Endothelial cell of umbilical vein (primary cell): ENCODE measurements around the gene CACNA2D1. TPM values are rescaled to one million over a fixed set of nuclear protein-coding genes. Genes with fewer than 3 reads are reported as not detected.

Experiments
- BruUV-seq: library from RNA; stranded (reverse); fragments of 400-500 nt; replicated peaks from 2 replicates; lab custom pipeline; 2021; lab: Mats Ljungman, UMichigan
- CTCF ChIA-PET: fragments of 300-600, 350-600 bp; sonication (Branson Sonifier 250); formaldehyde crosslinking; loops from one replicate; lab custom pipeline; 2021; ENCODE audit warnings: antibody characterized with exemption, inconsistent platforms; lab: Charles Lee
- POLR2A ChIA-PET: fragments of 300-600, 350-600 bp; sonication (Branson Sonifier 250); formaldehyde crosslinking; loops from one replicate; lab custom pipeline; 2021; ENCODE audit warnings: antibody characterized with exemption, inconsistent platforms; lab: Charles Lee
- DNase-seq: peaks from one replicate; pipeline ENCODE4 v3.0.0-alpha.2; 2011; ENCODE audit warnings: low read depth, low spot score
- FAIRE-seq: peaks from 2 replicates; lab custom pipeline; 2011; peaks lifted over from hg19 to GRCh38; lab: Jason Lieb, UNC
- H2AFZ ChIP-seq: 2 replicates; pipeline ENCODE4 v1.6.0; 2012; ENCODE audit warnings: low read depth, low read length, control low read depth, inconsistent platforms
- H3K27ac ChIP-seq: 2 replicates; pipeline ENCODE4 v1.5.1; 2011; ENCODE audit warnings: low read depth, mild to moderate bottlenecking, control low read depth, low read length, moderate library complexity; ENCODE audit not compliant: insufficient read depth
- H3K27me3 ChIP-seq, 2 experiments: 2 replicates each; pipeline versions ENCODE4 v1.6.0 to v1.6.1; 2011; ENCODE audit warnings: low read length in 2 of 2, mixed read lengths in 1 of 2; ENCODE audit not compliant: control insufficient read depth in 2 of 2, insufficient read depth in 2 of 2
- H3K36me3 ChIP-seq, 2 experiments: 2 replicates in 1 of 2; 3 replicates in 1 of 2; pipeline ENCODE4 v1.5.1; 2011; ENCODE audit warnings: low read length in 2 of 2, mild to moderate bottlenecking in 1 of 2, moderate library complexity in 1 of 2; ENCODE audit not compliant: control insufficient read depth in 2 of 2, insufficient read depth in 2 of 2; ENCODE audit errors: extremely low read depth in 1 of 2
- H3K4me1 ChIP-seq: 3 replicates; pipeline ENCODE4 v1.5.1; 2011; ENCODE audit warnings: mild to moderate bottlenecking, low read length; ENCODE audit not compliant: control insufficient read depth, insufficient read depth; ENCODE audit errors: extremely low read depth
- H3K4me2 ChIP-seq: 2 replicates; pipeline ENCODE4 v1.6.1; 2011; ENCODE audit warnings: low read length, control low read depth, mixed read lengths; ENCODE audit not compliant: insufficient read depth
- H3K4me3 ChIP-seq, 3 experiments: fragments of 200-600 bp in 1 of 3; sonication (generic), shearing (Covaris generic) in 1 of 3; replicated peaks in 1 of 3; 2 replicates each; pipeline ENCODE4 v1.5.1; 2011 to 2016; ENCODE audit warnings: control low read depth in 3 of 3, low read length in 3 of 3, mild to moderate bottlenecking in 2 of 3, inconsistent platforms in 1 of 3, low read depth in 1 of 3, moderate library complexity in 1 of 3; ENCODE audit not compliant: insufficient read depth in 1 of 3
- H3K79me2 ChIP-seq: 2 replicates; pipeline ENCODE4 v1.6.0; 2012; ENCODE audit warnings: low read length, inconsistent platforms; ENCODE audit not compliant: control insufficient read depth, insufficient read depth
- H3K9ac ChIP-seq: replicated peaks from 2 replicates; pipeline ENCODE3; 2011; ENCODE audit warnings: low read length, control low read depth; ENCODE audit not compliant: insufficient read depth; ENCODE audit errors: extremely low read depth
- H3K9me1 ChIP-seq: replicated peaks from 3 replicates; pipeline ENCODE4 v1.6.0; 2011; ENCODE audit warnings: mild to moderate bottlenecking, low read length; ENCODE audit not compliant: control insufficient read depth, insufficient read depth; ENCODE audit errors: extremely low read depth
- H3K9me3 ChIP-seq: replicated peaks from 2 replicates; pipeline ENCODE4 v1.5.1; 2012; ENCODE audit warnings: low read length, inconsistent platforms; ENCODE audit not compliant: control insufficient read depth, insufficient read depth
- H4K20me1 ChIP-seq: replicated peaks from 2 replicates; pipeline ENCODE3; 2011; ENCODE audit warnings: mild to moderate bottlenecking, low read length; ENCODE audit not compliant: control insufficient read depth, insufficient read depth; ENCODE audit errors: extremely low read depth
- EZH2 ChIP-seq: IDR thresholded peaks from 2 replicates; pipeline ENCODE4 v1.6.1; 2012; ENCODE audit warnings: borderline replicate concordance, low read depth, mild to moderate bottlenecking, moderate library complexity, low read length, inconsistent platforms; ENCODE audit not compliant: severe bottlenecking
- FOS ChIP-seq: IDR thresholded peaks from 2 replicates; pipeline ENCODE4 v1.6.1; 2011; ENCODE audit warnings: mild to moderate bottlenecking, low read length, moderate library complexity, borderline replicate concordance; ENCODE audit not compliant: insufficient read depth
- GATA2 ChIP-seq: IDR thresholded peaks from 2 replicates; pipeline ENCODE4 v1.7.0; 2011; ENCODE audit warnings: low read depth, mild to moderate bottlenecking, moderate library complexity, mixed read lengths, low read length; ENCODE audit not compliant: insufficient read length, insufficient read depth
- JUN ChIP-seq: IDR thresholded peaks from 2 replicates; pipeline ENCODE4 v1.6.1; 2011; ENCODE audit warnings: borderline replicate concordance, low read depth; ENCODE audit not compliant: insufficient read length, insufficient read depth
- MAX ChIP-seq: IDR thresholded peaks from 2 replicates; pipeline ENCODE4 v1.6.1; 2011; ENCODE audit not compliant: insufficient read depth, insufficient read length
- MYC ChIP-seq: IDR thresholded peaks from one replicate; pipeline ENCODE4 v1.6.1; 2011; ENCODE audit warnings: mild to moderate bottlenecking, low read depth, low read length
- POLR2A ChIP-seq: IDR thresholded peaks from 2 replicates; pipeline ENCODE4 v1.6.1; 2012; ENCODE audit warnings: low read depth, mild to moderate bottlenecking, control low read depth, low read length
- POLR2AphosphoS5 ChIP-seq: IDR thresholded peaks from 2 replicates; pipeline ENCODE4 v1.6.1; 2012; ENCODE audit warnings: low read depth, mild to moderate bottlenecking, control low read depth, low read length, moderate library complexity; ENCODE audit not compliant: insufficient read depth
- dilution Hi-C: fragments of 300-500 bp; cut with MboI; formaldehyde crosslinking; loops from one replicate; pipeline ENCODE4 v1.15.0; 2019; ENCODE audit warnings: low sequenced_read_pairs; ENCODE audit not compliant: extremely low pct_ligation_motif_present
- intact Hi-C: fragments of 100-400 bp; cut with micrococcal nuclease; formaldehyde crosslinking; loops from one replicate; pipeline ENCODE4 v1.10.0; 2022
- polyA plus RNA-seq, 4 experiments: library from polyadenylated mRNA; depleted of rRNA in 3 of 4; stranded (reverse) in 3 of 4; unstranded in 1 of 4; fragments of >200 nt; gene quantifications; 2 replicates each; pipeline versions ENCODE4 v1.2.1 to v1.2.3, GENCODE V29; 2011 to 2012; ENCODE audit warnings: missing spikeins in 1 of 4
- total RNA-seq: library from RNA; stranded (reverse); gene quantifications from 2 replicates; pipeline ENCODE4 v1.2.3, GENCODE V29; 2021
- TF ChIP-seq, protein P1 (sequence below), 2 donors: IDR thresholded peaks; 1 replicate in 1 of 2; 2 replicates in 1 of 2; pipeline ENCODE4 v1.5.1; 2011; ENCODE audit warnings: low read length in 2 of 2, mild to moderate bottlenecking in 2 of 2, moderate library complexity in 2 of 2, control low read depth in 1 of 2, inconsistent platforms in 1 of 2, low read depth in 1 of 2; ENCODE audit not compliant: insufficient read depth in 1 of 2; ENCODE audit errors: extremely low read depth in 1 of 2

The CACNA2D1 gene
- total and polyA plus RNA-seq, 2 donors (not counting 3 experiments of a cell fraction or from before 2014, with no cell fraction given), result 4.1 to 38.6 TPM

DNA sequence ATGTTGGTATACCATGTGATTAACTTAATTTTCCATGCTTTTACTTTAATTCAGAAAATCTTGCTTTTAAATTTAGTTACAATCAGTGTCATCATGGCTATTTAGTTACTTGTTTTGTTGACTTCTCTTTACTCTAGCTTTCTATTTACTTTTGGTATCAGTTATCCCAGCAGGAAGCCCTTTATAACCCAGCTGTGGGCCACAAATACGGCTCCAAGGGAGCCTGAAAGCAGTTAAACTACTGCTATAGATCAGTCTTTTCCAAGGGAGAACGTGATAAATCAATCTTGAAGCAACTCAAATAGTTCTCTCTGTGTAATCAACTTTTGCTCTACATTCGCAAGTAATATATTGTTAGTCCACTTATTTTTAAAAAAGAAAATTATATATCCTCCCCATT is 287.4 kb downstream of the CACNA2D1 start:
- CTCF ChIA-PET, result interaction anchor here (0.7 to 1.3 kb wide), 2 partner anchors 12 to 15 kb away, joined by 3 to 4 read pairs; no protein-coding TSS in a partner anchor
- H2AFZ ChIP-seq, result no peak overlapping the region
- no TSS peak for BruUV-seq
- POLR2A ChIA-PET, result no interaction called here
- no peaks in the 10 kb centered on the region for H3K9me3 ChIP-seq
- H4K20me1 ChIP-seq, result no peaks in the 10 kb centered on the region
- DNase-seq, result no peak
- dilution Hi-C loops (no loop called here), intact Hi-C loops (no loop called here)
- no peaks in the 10 kb centered on the region for H3K36me3 ChIP-seq
- no peak overlapping the region for H3K9ac ChIP-seq
- H3K27ac ChIP-seq, result no peak overlapping the region
- no peak overlapping the region for H3K4me3 ChIP-seq
- TF ChIP-seq JUN (no peak), GATA2 (no peak), EZH2 (no peak), MYC (no peak)
- TF ChIP-seq, protein P1, sequence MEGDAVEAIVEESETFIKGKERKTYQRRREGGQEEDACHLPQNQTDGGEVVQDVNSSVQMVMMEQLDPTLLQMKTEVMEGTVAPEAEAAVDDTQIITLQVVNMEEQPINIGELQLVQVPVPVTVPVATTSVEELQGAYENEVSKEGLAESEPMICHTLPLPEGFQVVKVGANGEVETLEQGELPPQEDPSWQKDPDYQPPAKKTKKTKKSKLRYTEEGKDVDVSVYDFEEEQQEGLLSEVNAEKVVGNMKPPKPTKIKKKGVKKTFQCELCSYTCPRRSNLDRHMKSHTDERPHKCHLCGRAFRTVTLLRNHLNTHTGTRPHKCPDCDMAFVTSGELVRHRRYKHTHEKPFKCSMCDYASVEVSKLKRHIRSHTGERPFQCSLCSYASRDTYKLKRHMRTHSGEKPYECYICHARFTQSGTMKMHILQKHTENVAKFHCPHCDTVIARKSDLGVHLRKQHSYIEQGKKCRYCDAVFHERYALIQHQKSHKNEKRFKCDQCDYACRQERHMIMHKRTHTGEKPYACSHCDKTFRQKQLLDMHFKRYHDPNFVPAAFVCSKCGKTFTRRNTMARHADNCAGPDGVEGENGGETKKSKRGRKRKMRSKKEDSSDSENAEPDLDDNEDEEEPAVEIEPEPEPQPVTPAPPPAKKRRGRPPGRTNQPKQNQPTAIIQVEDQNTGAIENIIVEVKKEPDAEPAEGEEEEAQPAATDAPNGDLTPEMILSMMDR (IDR thresholded peaks at IDR 0.05; ENCODE audit: extremely low read depth in 1 of 2, insufficient read depth in 1 of 2, low read depth in 1 of 2, low read length in 2 of 2), result no peak
- no peaks in the 10 kb centered on the region for H3K79me2 ChIP-seq
- H3K9me1 ChIP-seq, result no peaks in the 10 kb centered on the region
- FAIRE-seq, result no peak
- H3K4me1 ChIP-seq, result no peaks in the 10 kb centered on the region
- no peak overlapping the region for H3K4me2 ChIP-seq
- H3K27me3 ChIP-seq, result no peaks in the 10 kb centered on the region

DNA sequence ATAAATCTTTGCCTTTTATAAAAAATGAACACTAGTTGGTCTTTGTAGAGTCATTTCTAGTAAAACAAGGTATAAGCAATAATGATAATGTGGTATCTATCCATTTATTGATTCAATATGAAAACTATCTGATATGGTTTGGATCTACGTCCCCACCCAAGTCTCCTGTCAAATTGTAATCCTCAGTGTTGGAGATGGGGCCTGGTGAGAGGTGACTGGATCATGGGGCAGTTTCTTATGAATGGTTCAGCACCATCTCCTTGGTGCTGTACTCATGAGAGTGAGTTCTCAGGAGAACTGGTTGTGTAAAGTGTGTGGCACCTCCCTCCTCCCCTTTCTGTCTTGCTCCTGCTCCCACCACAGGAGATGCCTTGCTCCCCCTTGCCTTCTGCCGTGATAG is 288.8 kb downstream of the CACNA2D1 start:
- no peaks in the 10 kb centered on the region for H3K9me3 ChIP-seq
- dilution Hi-C loops, result no loop called here
- H3K4me1 ChIP-seq, result no peaks in the 10 kb centered on the region
- POLR2A ChIA-PET, result no interaction called here
- intact Hi-C loops, result no loop called here
- TF ChIP-seq EZH2, result no peak
- TF ChIP-seq FOS, result no peak
- no peak for TF ChIP-seq MYC
- no peak for TF ChIP-seq JUN
- TF ChIP-seq, protein P1 (IDR thresholded peaks at IDR 0.05; ENCODE audit: extremely low read depth in 1 of 2, insufficient read depth in 1 of 2, low read depth in 1 of 2, low read length in 2 of 2), result no peak
- TF ChIP-seq GATA2, result no peak
- TF ChIP-seq MAX, result no peak
- TF ChIP-seq POLR2AphosphoS5, result no peak
- TF ChIP-seq POLR2A, result no peak
- H3K4me2 ChIP-seq, result no peak overlapping the region
- CTCF ChIA-PET, result no interaction called here
- no TSS peak for BruUV-seq
- H2AFZ ChIP-seq, result no peak overlapping the region
- H3K36me3 ChIP-seq, result no peaks in the 10 kb centered on the region
- H3K4me3 ChIP-seq, result no peak overlapping the region
- no peaks in the 10 kb centered on the region for H3K27me3 ChIP-seq
- no peaks in the 10 kb centered on the region for H3K79me2 ChIP-seq
- FAIRE-seq, result no peak
- no peak overlapping the region for H3K27ac ChIP-seq
- no peak for DNase-seq
- H3K9me1 ChIP-seq, result no peaks in the 10 kb centered on the region
- no peak overlapping the region for H3K9ac ChIP-seq
- H4K20me1 ChIP-seq, result no peaks in the 10 kb centered on the region
